ENCODE results near the gene HSD3B7.
A peak's percentile ranks its signal among the peaks of the same experiment; 100 is the strongest.

The HSD3B7 gene

DNA sequence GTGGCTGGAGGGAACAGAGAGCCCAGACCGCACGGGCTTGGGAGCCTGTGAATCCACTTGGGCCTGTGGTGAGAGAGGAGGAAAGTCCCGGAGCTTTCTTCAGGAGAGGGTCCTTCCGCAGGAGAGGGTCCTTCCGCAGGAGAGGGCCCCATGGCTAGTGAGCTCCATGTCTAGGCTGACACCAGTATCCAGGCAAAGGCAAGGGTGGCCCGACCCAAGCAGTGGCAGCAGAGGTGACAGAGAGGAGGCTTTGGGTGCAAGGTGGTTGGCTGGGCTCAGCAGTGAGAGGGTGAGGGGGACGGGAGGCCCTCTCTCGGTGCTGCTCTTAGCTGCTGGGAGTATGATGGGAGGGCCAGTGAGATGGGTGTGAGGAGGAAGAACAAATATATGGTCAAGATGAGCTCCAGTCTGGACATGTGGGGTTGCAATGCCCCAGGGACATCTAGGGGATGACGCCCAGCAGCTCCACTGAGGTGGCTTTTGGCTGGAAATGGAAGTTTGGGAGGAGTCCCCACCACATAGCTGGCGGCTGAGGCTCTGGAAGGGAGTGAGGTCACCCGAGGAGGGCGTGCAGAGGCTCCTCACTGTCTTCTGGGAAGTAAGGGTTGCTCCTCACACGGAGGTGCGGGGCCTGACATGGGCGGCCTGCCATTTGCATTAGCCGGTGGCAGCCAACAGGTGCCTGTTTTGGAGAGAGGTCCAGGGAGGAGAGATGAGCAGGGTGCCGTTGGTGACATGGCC is 2.3 kb upstream of the HSD3B7 start:
- no peak for DNase-seq (ENCODE audit: low read depth, low spot score)

DNA sequence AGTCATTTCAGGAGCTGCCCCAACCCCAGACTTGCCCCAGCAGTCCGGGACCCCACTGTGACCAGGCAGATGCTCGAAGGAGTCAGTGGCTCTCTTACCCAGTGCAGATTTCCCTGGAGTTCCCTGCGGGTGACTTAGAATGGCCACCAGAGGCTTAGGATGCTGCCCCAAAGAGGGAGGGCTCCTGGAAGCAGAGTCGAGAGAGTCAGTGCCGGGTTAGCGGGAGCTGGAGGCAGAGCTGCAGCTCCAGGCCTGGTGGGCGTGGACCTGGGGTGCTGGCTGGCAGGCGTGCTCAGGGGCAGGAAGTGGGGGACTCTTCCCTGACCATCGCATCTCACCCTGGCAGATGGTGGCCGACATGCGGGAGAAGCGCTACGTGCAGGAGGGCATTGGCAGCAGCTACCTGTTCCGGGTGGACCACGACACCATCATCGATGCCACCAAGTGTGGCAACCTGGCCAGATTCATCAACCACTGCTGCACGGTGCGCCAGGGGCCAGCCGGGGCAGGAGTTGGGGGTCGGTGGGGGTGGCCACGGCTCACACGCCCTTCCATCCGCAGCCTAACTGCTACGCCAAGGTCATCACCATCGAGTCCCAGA is 1.6 kb upstream of the HSD3B7 start:
- DNase-seq (ENCODE audit: low read depth, low spot score): no peak

DNA sequence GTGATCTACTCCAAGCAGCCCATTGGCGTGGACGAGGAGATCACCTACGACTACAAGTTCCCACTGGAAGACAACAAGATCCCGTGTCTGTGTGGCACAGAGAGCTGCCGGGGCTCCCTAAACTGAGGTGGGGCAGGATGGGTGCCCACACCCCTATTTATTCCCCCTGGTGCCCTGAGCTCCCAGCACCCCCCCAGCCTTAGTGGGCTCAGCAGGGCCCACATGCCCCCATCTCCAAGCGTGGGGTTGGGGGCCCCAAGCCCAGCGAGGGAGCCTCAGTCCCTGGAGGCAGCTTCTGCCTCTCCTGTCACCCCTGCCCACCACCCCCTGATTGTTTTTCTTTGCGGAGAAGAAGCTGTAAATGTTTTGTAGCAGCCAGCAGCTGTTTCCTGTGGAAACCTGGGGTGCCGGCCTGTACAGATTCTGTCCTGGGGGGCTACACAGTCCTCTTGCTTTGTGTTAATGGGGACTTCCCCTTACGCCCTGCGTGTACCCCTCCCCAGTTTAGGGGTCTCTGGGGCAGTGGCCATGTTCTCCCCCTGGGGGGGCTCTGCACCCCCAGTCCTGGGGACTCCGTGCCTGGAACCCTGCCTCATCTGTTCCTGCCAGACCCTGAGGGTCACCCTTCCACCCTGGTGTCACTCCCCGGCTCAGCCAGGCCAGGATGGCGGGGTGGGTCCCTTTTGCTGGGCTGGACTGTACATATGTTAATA is 953 bp upstream of the HSD3B7 start:
- DNase-seq (ENCODE audit: low read depth, low spot score): no peak

DNA sequence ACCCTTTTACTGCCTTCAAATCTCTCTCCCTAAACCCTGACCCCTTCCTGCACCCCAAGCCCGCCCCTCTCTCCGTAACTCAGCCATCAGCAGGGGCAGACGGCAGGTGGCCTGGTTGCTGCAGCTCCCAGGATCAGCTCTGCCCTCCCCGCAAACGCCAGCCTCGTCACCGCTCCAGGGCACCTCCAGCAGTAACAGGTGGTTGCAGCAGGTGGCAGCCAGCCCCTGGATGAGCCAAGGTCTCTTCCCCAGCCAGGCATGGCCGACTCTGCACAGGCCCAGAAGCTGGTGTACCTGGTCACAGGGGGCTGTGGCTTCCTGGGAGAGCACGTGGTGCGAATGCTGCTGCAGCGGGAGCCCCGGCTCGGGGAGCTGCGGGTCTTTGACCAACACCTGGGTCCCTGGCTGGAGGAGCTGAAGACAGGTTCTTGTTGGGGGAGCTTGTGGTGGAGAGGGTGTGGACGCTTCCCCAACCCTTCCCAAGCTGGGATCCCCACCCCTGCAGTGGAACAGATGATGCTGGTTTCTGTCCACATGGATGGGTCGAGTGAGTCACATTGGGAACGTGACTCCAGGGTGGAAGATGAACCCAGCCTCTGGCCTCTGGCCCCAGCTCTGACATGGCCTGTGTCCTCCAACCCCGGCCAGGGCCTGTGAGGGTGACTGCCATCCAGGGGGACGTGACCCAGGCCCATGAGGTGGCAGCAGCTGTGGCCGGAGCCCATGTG is 558 bp downstream of the HSD3B7 start:
- no peak for DNase-seq (ENCODE audit: low read depth, low spot score)

DNA sequence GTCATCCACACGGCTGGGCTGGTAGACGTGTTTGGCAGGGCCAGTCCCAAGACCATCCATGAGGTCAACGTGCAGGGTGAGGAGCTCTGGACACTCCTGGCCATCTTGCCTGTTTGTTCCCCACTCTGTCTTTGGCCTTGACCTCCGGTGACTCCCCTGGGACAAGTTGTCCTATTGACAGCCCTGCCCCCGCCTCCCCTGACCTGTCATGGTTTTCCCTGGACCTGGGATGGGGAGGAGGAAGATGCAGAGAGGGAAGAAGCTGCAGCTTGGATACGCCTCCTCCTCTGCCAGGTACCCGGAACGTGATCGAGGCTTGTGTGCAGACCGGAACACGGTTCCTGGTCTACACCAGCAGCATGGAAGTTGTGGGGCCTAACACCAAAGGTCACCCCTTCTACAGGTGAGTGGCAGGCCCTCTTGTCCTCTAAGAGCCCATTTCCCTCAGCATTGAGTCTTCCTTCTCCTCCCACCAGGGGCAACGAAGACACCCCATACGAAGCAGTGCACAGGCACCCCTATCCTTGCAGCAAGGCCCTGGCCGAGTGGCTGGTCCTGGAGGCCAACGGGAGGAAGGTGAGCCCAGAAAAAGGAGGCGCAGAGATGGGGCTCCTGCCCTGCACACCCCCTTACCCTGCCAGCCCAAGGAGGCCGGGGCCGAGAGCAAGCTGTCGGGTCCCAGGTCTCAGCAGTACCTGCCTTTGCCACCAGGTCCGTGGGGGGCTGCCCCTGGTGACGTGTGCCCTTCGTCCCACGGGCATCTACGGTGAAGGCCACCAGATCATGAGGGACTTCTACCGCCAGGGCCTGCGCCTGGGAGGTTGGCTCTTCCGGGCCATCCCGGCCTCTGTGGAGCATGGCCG is 1.4 kb downstream of the HSD3B7 start:
- no peak for DNase-seq (ENCODE audit: low read depth, low spot score)

DNA sequence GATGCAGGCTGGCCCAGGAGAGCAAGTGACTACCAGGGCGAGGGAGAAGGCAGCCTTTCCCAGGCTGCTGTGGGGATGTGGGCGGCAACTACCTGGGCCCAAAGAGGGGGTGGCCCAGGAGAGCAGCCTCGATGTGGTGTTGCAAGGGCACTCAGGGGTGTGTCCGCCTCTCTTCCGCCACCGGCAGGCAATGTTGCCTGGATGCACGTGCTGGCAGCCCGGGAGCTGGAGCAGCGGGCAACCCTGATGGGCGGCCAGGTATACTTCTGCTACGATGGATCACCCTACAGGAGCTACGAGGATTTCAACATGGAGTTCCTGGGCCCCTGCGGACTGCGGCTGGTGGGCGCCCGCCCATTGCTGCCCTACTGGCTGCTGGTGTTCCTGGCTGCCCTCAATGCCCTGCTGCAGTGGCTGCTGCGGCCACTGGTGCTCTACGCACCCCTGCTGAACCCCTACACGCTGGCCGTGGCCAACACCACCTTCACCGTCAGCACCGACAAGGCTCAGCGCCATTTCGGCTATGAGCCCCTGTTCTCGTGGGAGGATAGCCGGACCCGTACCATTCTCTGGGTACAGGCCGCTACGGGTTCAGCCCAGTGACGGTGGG is 2.7 kb downstream of the HSD3B7 start:
- no peak for DNase-seq (ENCODE audit: low read depth, low spot score)

DNA sequence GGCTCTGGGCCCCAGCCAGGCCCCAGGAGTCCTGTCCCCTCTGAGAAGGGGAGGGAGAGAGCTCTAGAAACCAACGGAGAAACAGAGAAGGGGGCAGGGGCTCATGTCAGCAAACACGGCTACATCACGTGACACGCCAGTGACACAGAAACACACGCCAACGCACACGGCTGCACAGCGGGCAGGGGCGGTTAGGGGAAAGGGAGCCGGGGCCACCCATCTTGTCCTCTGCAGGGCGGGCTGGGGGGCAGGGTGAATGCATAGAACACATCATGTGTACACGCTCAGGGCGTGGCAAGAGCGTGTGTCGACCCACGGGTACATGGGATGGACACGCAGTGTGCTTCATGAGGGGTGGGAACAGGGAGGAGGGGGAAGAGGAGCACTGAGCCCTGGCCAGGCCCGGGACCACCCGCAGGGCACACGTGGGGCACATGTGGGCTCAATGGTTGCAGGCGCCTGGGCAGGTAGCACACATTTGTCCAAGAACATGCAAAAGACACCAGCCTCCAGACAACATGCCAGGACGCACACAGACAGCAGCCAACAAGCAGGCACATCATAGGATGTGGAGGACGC is 4.6 kb downstream of the HSD3B7 start:
- no peak for DNase-seq (ENCODE audit: low read depth, low spot score)

DNA sequence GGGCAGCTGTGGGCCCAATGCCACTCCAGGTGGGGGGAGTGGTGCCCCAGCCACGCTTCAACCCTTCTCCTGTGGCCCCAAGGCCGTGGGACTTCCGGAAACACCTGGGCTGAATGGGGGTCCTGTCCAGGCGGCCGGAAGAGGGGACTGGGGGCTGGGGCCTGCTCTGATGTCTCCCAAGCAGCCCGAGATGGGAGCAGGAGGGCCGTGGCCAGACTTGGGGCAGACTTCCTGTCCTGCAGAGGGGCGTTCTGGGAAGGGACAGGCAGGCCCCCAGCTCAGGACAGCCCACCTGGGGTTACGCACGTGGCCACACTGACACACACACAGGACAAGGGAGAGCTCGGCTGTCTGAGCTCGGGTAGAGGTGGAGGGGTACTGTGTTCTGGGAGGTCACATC is 5.1 kb downstream of the HSD3B7 start:
- no peak for DNase-seq (ENCODE audit: low read depth, low spot score)

DNA sequence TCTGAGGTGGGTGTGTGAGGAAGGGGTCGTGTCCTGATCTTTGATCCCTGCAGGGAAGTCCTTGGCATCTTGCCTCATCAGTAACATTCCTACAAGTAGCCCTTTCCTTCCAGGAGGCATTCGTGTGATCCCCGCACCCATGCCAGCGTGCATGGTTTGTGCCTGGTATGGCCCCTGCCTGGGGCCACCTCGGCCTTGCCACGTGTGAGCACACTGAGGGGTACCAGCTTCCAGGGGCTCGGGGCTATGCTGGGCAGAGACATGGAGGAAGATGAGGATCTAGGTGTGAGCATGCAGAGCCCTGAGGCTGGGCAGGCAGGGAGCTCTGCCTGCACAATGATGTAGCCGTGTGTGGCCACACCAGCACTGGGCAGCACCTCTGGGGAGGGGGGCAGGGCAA is 6.0 kb downstream of the HSD3B7 start:
- no peak for DNase-seq (ENCODE audit: low read depth, low spot score)

DNA sequence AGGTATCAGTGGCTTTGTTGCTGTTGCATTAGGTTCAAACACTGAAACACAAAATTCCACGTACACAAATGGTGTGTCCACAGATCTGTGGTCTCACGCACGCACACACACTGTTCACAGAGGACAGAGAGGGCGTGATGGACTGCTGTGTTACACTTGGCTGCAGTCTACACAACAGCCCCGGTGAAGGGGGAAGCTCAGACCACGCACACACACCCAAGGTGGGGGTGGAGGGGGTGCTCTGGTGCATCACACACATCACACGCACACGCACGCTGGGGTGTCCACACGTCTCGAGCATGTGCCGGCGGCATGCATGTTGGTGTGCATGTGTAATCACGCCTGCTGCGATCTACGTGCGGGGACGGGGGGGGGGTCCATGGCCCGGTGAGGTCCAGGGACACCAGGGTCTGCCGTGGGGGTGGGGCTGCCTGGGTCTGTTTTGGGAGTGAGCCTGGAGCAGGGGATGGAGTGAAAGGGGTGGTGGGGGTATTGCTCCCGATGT is 7.3 kb downstream of the HSD3B7 start:
- DNase-seq (ENCODE audit: low read depth, low spot score): no peak

DNA sequence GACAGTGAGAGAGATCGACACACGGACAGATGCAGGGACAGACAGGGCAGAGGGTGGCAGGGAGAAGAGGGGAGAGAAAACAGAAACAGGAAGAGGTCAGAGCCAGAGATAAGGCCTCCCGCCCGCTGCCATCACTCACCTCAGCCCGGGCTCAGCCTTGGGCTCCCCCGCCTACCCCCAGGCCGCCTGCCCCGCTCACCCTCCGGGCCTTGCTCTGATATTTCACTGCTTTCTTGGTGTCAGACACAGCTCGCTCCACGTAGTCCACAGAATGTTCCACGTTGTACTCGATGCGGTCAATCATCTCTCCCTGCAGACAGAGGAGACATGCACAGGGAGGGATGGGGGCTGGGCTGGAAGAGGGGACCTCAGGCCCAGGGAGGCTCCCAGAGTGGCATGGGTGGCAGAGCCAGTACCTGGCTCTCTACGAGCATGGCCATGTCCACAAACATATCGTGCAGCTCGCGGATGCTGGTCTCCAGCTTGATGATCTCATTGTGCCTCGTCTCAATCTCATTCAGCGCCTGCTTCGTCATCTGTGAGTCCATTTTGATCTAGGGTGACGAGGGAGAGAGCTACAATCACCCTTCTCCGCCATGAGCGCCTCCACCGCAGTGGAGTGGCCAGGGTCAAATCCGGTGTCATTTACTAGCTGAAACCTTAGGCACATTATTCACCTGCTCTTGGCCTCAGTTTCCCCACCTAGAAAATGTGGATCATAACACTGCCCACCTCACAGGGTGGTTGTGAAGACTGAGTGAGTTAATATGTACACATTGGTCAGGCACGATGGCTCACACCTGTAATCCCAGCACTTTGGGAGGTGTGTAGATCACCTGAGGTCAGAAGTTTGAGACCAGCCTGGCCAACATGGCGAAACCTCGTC is 8.2 kb downstream of the HSD3B7 start:
- DNase-seq (ENCODE audit: low read depth, low spot score): no peak

DNA sequence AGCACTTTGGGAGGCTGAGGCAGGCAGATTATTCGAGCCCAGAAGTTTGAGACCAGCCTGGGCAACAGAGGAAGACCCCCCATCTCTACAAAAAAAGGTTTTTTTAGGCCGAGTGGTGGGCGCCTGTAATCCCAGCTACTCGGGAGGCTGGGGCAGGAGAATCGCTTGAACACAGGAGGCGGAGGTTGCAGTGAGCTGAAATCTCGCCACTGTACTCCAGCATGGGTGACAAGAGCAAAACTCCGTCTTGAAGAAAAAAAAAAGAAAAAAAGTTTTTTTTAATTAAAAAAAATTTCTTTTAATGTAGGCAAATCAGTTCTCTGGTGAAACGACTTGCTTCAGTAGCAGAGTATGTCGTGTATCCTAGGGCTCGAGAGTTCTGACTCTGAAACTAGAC is 10.9 kb downstream of the HSD3B7 start:
- DNase-seq (ENCODE audit: low read depth, low spot score): no peak

DNA sequence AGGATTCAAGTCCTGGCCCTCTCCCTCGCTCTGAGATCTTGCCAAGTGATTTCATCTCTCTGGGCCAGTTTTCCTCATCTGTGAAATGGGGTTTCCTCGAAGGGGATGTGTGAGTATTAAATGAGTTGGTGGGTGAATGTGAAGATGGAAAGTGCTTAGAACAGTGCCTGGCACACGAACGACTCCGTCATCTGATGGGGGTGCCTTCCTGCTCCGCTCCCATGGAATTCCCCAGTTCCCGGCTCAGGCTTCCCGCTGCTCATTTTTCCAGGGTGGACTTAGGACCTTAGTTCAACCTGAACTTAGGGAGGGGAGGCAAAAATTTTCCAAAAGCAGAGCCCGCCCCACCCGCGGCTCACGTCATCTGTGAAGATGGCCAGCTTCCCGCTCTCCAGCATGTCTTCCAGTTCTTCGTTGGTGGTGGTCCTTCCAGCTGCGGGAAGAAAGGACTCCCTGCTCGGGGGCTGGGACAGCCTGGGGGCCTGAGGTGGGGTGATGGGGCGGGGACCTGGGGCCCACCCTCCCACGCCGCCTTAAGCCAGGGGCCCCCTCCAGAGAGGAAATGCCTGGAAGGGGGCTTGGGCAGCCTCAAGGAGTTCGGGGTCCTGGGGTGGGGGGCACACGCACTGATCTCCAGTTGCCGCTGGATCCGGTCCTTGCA is 11.4 kb downstream of the HSD3B7 start:
- DNase-seq (ENCODE audit: low read depth, low spot score): no peak

DNA sequence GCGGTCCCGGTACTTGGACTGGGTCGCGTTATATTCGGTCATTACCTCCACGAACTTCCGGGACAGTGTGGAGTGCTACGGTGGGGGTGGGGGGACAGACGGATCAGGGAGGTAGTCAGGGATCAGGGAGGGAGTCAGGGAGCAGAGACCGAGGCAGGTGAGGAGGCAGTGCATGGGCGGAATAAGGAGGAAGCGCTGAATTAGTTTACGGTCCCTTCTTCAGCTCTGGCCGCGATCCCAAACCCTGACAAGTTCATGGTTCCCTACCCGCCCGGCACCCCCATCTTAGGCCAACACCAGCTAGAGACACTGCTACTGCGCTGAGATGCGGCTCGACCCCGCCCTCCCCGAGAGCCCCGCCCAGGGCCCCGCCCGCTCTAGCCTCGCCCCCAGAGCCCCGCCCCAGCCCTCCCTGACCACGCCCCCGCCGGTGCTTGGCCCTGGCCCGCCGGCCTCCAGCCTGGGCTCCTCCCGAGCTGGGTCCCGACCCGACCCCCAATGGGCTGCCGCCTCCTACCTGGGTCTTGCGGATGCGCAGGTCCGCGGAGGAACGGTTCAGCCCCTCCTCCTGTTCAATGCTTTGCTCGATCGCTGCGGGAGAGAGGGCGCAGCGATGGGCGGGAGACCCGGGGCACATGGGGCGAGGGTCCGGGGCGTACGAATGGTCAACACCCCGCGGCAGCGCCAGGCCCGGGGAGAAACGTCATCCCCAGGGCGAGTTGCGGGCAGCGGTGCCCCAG is 12.1 kb downstream of the HSD3B7 start:
- peak; percentile 68 for DNase-seq (ENCODE audit: low read depth, low spot score)

DNA sequence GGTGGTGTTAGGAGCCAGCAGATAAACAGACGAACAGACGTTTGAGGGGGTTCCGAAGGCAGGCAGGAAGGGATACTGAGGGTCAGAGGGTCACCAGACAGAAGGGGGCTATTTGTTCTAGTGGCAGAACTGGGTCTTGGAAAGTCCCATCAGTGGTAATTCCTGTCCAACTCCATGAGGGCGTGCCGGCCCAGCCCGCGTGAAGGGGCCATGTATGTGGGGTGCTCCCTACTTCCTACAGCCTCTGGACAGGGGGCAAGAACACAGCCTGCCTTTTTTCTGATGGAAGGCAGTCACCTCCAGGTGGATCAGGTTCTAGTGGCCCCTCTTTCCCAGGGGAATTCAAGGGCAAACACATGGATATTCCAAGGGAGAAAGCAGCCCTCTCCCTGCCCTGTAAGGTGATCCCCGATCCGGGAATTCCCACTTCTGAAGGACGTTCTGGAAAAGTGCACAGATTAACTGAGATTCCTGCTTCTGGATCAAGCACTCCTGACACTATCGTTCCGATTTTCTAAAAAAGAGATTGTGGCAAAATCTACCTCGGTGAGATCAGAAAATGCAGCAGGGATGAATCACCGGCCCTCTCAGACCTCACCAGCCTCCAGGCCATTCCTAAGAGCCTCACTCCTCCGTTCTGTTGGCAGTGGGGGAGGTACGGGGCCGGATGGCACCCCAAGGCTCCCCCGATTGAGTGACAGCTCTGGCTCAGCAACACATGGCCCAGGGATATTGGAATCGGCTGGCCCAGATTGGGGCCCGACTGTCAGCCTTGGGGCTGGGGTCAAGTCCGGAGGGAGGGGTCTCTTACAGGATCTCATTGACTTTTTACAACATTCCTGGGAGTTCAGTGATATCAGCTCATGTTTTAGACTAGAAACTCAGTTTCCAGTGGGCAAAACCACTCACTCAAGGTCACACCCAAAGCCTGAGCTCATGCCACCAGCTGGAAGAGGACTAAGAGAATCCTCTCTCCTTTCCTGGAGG is 13.0 kb downstream of the HSD3B7 start:
- no peak for DNase-seq (ENCODE audit: low read depth, low spot score)

DNA sequence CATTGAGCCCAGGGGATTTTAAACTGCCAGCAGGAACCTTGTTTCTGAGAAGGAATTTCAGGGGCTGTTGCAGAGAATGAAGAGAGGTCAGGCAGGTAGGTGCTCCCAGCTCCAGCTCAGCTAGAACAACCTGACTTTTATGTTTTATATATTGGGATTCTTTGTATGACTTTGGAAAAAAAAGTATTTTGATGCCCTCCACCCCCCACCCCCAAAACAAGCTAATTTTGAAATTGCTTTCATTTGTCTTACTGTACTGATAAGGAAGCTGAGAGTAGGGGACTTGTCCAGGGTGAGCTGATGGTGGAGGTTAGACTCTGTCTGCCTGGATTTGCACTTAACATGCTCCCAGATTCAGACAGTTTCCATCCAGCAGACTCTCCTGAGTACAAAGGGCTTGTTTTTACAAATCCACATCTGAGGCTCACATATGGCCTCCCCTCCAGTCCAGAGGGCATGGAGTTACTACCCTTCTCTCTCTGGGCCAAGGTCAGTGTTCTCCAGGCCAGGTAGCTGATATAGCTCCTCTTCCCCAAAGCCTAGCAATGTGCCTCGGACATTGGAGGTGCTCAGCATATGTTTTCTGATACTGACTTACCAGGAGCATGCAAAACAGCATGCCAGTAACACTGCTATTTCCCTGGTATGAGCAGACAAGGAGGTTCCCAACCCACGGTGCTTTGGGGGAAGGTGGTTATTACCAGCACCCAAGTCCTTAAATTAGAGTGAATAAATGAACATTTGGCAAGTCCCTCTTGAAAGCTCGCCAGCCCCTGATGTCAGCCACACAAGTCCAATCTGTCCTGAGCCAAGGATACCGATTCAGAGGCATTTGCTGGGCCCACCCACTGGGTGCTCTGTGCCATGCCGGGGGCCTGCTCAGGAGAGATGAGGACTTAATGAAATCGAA is 14.1 kb downstream of the HSD3B7 start:
- DNase-seq (ENCODE audit: low read depth, low spot score): no peak

Measured in activated naive CD8-positive, alpha-beta T cell treated with anti-CD3 and anti-CD28 coated beads, Interleukin-2, amount 50 U/mL, for 16 hours (primary cell).